ENCODE measurements around the gene KDM6A.
"Not testable (repeated sequence)": the region's sequence is repeated elsewhere in the genome, so short reads cannot be mapped to it uniquely, and the experiment has no call there.

The KDM6A gene

DNA sequence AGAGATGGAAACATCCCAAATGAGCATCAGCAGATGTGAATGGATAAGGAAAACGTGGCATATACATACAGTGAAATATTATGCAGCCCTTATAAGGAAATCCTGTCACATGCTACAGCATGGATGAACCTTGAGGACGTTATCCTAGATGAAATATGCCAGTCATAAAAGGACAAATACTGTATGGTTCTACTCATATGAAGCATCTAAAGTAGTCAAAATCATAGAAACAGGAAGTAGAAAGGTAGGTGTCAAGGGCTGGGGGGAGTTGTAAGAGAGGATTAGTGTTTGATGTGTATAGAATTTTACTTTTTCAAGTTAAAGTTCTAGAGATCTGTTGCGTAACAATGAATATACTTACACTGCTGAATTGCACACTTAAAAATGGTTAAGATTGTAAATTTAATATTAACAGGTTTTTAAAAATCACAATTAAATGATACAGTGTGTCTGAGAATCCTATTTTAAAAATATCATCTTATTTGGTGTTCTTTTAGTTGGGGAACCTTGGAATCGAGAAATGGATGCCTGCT lies 58.5 kb downstream of the KDM6A start:
- no peak for DNase-seq

DNA sequence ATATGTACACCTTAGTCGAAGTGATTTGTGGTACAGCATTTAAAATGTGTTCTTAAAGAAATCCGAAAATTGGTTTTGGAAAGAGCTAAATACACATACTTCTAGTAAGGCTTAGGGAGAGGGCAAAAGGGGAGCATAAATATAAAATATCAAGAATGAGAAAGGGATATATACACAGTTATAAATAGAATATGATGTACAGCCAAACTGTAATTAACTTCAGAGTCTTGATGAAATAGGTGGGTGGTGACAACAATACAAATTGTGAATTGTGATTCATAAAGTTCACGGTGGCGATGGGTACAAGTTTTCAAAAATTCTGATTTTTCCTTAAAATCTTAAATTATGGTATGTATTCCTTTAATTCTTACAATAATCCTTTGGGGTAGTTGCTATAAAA lies 62.2 kb downstream of the KDM6A start:
- DNase-seq, result no peak

DNA sequence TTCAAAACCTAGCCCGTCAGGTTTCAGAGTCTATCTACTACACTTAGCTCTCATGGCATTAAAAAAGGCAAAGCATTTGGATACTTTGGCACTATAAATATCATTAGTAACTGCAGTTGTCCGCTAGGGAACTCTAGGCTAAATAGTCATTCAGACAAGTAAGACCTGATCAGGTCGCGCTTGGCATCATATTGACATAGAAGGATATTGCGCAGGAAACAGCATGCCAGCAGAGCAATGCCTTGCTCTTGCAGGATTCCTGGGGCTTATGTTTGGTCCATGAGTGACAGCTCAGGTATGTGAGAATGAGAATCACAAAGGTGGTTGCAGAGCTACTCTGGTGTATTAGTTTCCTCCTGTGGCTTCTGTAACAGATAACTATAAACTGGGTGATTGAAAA lies 62.7 kb downstream of the KDM6A start:
- no peak for DNase-seq

DNA sequence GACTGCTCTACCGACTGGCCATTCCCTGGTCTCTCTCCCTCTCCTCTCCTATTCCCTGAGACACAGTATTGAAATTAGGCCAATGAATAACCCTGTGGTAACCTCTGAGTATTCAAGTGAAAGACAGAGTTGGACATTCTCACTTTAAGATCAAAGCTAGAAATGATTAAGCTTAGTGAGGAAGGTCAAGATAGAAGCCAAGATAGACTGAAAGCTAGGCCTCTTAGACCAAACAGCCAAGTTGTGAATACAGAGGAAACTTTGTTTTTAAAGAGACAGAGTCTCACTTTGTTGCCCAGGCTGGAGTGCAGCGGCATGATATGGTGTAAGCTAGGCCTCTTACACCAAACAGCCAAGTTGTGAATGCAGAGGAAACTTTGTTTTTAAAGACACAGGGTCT lies 64.6 kb downstream of the KDM6A start:
- DNase-seq, result no peak

DNA sequence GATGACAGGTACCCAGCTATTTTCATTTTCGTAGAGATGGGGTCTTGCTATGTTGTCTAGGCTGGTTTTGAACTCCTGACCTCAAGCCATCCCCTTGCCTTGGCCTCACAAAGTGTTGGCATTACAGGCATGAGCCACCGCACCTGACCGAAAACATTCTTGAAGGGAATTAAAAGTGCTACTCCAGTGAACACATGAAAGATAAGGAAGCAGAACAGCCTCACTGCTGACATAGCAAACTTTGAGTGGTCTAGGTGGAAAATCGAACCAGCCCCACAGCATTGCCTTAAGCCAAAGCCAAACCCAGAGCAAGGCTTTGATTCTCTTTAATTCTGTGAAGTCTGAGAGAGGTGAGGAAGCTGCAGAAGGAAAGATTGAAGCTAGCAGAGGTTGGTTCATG lies 65.1 kb downstream of the KDM6A start:
- DNase-seq, result no peak

DNA sequence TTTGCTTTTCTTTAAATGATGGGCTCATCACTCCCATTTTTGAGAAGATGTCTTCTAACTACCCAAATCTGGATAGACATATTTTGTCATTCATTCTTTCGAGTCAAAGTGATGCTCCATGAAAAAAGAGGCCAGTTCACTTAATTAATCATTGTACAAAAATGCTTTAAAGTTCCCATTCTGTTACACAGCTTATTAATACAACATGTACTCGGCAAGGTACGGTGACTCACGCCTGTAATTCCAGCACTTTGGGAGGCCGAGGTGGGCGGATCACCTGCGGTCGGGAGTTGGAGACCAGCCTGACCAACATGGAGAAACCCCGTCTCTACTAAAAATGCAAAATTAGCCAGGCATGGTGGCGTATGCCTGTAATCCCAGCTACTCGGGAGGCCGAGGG lies 67.6 kb downstream of the KDM6A start:
- DNase-seq, result not testable (repeated sequence)

DNA sequence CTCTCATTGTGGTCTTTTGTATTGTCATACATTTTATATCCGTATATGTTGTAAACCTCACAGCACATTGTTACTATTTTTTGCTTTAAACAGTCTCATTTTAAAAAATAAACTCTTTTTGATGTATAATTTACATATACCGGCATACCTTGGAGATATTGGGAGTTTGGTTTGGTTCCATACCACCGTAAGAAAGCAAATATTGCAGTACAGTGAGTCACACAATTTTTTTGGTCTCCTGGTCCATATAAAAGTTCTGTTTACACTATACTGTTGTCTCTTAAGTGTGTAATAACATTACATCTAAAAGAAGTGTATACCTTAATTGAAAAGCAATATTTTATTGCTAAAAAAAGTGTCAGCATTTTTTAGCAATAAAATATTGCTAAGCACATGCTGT lies 70.0 kb downstream of the KDM6A start:
- no peak for DNase-seq

DNA sequence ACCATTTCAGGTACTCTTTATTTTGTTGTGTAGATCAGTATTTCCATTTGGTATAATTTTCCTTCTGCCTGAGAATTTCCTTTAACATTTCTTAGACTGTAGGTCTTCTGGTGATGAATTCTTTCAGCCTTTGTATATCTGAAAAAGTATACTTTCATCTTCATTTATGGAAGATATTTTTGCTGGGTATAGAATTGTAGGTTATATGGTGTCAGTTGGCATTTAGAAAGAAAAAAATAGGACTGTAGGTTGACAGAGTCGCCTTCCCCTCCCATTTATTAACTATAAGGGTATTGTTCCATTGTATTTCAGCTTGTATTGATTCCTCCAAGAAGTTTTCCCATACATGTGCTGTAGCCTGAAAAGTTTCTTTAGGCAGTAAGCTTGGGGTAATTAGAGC lies 71.9 kb downstream of the KDM6A start:
- DNase-seq, result no peak

DNA sequence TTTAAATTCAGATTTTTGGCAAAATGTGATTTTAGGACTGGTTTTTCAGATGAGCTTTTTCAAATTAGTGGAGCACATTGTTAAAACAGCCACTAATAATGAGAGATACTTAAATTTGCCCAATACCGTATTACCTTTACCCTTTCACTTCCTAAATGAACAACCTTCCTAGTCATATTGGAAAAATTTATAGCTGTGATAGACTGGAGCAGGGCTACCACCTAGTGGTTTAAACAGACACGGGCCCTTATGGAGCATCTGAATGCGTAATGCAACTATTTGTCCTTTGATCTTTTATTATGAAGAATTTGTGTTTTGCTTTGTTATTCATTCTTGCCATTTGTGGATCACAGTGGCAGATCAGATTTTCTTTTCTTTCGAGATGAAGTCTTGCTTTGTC lies 72.7 kb downstream of the KDM6A start:
- no peak for DNase-seq

DNA sequence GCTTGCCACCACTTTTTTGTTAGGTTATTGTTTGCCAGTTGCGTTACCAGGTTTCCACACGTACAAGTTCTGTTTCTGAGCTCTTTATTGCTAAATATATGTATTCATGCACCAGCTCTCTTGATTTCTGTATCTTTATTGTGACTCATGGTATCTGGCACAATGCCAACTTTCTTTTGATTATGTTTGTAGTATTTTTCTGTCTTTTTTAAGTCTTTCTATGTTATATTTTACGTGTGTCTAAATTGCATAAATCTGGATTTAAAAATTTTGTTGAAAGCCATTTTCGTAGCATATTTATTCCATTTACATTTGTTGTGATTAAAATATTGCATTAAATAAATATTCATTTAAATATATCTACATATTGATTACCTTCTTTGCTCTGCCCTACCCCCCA lies 73.8 kb downstream of the KDM6A start:
- DNase-seq, result no peak

DNA sequence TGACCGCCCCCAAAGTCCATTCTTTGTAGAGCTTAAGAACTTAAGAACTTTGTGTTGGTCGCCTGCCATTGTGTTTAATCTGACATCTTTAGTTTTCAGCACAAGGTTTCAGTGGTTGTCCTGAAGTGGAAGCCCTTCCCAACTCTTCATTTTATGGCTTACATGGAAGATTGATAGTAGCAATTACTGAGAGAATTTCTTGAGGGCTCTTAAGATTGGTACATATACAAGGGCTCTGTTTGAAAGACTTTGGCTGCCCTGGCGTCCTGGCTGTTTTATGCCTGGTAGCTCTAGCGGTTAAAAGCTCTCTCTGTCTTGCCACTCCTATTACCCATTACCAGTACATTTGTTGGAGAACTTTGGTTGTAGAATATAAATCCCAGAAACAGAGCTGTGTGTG lies 75.0 kb downstream of the KDM6A start:
- DNase-seq, result no peak

DNA sequence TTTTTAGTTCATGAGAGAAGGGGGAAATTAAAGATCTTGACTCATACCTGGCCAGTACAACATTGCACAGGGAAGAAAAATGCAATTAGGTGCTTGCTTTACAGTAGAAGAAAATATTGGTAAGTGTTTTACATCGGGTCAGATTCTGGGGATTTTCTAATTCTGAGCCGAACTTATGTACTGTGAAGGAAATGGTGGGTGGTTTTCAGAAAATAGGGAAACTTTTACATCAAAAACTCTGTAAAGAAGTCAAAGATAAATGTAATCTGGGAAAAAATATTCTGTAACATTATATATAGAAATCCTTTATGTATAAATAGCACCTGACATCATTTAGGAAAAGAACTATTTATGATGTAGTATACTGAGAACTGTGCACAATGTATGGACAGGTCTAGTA lies 75.4 kb downstream of the KDM6A start:
- no peak for DNase-seq

DNA sequence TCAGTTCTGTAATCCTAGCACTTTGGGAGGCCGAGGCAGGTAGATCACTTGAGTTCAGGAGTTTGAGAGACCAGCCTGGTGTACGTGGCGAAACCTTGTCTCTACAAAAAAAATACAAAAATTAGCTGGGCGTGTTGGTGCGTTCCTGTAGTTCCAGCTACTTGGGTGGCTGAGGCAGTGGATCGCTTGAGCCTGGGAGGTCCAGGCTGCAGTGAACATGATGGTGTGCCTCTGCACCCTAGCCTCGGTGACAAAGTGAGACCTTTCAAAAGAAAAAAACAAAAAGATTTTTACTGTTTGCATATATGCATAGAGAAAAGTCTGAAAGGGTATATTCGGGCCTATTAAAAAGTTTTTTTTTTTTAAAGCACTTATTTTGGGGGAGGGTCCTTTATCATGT lies 76.1 kb downstream of the KDM6A start:
- DNase-seq, result no peak

DNA sequence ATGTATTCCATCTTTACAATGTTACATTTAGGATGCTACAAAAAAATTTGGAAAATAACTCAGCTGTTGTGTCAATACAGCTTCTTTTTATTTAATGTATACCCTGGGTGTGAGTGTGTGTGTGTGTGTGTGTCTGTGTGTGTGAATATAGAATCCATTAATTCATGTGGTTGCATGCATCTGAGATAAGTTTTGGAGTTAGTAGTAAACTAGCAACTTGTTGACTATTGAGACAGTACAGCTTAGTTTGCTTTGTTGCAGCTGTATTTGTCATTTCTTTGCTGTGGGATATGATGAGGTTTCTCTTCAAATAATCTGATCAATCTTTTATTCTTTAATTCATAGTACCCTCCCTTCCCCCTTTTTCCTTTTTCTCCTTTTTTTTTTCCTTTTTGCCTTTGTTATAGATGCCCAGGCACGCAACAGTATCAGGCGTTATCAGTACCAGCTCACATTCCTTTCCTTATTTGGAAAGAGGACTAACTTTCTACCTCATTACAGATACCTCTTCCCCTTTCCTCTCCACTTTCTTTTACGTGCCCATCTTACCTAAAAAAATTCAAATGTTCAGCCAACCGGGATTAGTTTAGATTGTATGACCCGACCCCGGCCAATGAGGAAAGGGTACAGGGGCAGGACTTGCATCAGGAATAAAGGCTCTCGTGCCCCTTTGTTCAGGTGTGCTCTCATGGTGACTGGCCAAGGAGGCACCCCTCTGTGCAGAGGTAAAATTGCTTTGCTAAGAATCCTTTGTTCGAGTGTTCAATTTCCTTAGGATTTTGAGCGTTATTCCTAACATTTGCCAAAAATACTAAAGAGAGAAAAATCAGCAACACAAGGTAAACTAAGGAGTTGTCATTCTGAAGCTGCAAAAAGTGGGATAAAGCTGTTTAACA lies 77.7 kb downstream of the KDM6A start:
- not testable (repeated sequence) for DNase-seq

DNA sequence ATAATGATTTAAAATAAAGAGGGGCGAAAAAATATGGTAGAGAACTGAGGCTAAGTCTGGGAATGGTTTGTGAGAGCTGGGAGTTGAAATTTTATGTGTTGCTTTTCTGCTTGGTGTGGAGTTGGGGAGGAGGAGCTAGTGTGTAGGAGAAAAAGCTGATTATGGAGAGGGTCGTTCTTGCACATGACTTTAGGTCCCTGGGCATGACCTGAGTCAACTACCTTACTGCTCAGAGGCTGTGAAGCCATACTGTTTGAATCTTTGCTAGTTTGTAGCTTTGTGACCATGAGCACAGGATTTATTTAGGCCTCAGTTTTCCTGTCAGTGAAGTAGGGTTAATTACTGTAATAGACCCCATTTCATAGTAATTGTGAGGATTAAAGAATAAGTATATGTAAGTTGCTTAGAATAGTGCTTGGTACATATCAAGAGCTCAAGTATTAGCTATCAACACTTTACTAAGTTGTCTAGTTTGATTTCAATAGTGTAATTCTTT lies 78.6 kb downstream of the KDM6A start:
- DNase-seq, result no peak

DNA sequence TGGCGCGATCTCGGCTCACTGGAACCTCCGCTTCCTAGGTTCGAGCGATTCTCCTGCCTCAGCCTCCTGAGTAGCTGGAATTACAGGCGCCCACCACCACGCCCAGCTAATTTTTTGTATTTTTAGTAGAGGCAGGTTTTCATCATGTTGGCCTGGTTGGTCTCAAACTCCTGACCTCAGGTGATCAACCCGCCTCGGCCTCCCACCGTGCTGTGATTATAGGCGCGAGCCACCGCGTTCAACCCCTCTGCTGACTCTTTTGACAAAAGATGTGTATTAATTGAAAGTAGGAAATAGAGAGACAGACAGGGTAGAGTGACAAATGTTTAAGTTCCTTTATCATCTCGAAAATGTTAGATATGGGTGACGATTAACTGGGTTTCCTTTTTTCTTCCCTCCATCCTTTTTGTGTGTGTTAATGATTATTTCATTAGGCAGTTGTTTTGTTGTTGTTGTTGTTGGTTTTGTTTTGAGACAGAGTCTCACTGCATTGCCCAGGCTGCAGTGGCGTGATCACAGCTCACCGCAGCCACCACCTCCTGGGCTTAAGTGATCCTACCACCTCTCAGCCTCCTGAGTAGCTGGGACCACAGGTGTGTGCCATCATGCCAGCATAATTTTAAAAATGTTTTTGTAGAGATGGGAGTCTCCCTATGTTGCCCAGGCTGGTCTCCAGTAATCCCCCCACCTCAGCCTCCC lies 79.5 kb downstream of the KDM6A start:
- no peak for DNase-seq

DNA sequence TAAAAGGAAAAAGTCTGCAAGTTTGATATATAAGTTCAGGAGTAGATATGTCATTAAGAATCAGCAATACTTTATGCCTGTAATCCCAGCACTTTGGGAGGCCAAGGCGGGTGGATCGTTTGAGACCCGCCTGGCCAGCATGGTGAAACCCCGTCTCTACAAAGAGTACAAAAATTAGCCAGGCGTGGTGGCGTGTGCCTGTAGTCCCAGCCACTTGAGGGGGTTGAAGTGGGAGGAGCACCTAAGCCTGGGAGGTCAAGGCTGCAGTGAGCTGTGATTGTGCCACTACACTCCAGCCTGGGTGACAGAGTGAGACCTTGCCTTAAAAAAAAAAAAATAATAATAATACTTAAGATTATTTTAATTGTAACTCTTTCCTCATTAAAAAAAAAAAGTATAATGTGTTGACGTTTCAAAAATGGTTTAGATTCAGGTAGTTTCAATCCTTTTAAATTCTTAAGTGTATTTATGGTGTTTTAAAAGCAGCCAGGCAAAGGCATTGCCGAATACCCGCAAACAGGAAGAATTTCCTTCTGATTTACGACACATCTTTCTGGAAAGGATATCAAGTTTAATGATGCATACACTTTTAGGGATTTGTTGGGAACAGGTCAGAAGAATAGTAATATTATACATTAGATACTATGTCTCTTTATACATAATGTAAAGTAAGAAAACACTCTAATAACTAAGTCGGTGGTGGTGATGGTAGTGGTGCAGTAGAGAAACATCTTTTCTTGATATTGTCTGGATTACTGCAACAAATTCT lies 80.9 kb downstream of the KDM6A start:
- no peak for DNase-seq

DNA sequence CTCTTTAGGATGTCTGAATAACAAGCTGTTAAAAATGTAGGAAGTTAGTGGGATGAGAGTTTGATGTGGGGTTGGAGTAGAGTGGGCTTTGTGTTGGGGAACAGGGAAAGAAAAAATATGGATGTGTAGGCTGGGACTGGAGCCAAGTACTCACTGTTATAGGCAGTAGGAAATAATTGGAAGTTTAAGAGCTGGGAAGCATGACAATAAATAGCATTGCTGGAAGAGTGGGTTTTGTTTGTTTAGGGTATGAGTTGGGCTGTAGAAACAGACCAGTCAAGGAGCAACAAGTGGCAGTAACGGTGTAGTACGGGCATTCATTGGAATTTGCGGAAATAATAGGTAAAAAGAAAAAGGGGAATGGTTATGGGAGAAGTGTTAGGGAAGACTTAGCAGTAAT lies 81.6 kb downstream of the KDM6A start:
- no peak for DNase-seq

DNA sequence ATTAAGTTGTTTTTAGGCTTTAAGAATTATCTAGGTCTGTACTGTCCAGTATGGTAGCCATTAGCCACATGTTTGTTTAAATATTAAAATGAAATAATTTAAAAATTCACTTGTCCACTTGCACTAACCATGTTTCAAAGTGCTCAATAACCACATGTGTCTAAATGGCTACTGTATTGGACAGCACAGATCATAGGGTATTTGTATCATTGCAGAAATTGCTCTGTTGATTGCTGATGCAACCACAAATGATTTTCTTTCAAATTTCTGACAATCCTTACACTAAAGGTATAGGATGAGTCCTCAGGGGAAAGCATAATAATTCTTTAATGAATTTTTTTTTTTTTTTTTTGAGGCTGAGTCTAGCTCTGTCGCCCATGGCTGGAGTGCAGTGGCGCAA lies 84.9 kb downstream of the KDM6A start:
- DNase-seq, result no peak

DNA sequence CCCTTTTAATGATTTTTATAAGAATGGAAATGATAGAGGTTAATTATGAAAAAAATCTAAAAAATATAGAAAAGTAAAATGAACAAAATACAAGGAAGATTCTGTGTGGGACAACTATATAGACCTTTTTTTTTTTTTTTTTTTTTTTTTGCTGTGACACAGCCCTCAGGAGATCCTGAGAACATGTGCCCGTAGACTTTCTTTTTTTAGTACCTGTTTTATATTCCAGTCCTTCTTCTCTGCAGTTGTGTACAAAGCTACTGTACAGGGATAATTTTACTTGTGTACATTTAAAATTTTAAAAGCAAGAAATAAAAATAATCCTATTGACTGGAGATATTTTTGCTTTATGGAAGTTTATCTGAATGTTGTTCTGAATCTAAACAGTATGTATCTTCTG lies 85.5 kb downstream of the KDM6A start:
- no peak for DNase-seq

DNA sequence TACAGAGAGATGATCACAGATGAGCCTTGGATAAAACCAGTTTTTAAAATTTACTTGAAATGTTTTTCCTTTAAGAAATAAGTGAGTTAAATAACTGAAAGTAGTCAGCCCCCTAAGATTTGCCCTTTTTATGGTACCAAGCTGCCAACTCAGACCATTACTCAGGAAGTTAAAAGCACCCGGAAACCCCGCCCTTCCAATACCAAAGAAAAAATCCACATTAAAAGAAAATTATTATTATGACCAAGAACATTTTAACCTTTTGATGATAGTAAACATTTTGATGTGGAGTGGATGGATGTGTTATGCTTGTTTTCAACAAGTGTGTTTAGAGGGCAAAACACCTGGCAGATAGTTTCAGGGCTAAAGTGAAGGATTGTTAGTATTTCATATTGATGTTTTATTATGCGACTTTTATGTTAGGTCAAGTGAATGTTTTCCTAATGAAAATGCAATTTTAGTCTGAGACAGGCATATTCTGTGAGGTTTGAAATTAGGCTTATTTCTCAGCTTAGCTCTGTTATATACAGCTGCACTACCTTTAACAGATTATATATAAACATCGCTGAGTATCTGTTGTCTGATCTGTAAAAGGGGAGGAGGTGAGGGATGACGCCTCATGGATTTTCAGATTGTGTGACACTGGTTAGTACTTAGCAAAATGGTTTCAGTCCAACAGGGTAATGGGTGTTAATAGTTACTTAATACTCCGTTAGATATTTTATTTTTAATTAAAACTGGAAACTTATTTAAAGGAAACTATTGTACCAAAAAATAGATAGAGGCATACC lies 89.0 kb downstream of the KDM6A start:
- no peak for DNase-seq

DNA sequence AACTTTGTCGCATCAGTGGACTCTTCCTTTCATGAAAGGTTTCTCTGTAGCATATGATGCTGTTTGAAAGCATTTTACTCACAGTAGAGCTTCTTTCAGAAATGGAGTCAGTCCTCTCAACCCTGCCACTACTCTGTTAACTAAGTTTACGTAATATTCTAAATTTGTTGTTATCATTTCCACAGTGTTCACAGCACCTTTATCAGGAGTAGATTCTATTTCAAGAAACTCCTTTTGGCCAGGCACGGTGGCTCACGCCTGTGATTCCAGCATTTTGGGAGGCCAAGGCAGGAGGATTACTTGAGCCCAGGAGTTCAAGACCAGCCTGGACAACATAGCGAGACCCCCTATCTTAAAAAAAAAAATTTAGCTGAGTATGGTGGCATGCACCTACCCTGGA lies 90.0 kb downstream of the KDM6A start:
- DNase-seq, result no peak

DNA sequence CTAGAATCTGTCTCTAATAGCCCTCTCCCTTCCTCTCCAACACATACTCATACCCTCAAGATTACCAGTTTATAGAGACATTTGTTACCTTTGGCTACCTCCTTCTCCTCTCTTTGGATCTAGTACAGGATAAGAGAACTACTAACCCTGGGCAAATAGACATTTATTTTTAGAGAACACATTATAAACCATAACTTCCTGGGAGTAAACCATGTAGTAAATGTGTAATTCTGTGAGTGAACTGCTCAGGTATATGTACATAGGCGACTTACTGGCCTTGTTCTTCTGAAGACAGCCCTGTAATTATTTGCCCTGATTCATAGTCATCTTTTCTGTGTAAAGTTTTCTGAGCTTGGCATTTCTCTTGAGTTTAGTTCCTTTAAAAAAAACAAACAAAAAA lies 94.2 kb downstream of the KDM6A start:
- no peak for DNase-seq

All from activated effector memory CD4-positive, alpha-beta T cell treated with Interleukin-2 at 50 U/mL for 16 hours (primary cell).